HG03432 (cell line): ENCODE data around the gene SCN2B.

Source experiments
- ATAC-seq: cut with Tn5 transposase; IDR thresholded peaks from one replicate; pipeline ENCODE4 v1.9.1; 2021; ENCODE audit warnings: mild to moderate bottlenecking, moderate library complexity; ENCODE audit not compliant: unreplicated experiment

SCN2B gene

DNA sequence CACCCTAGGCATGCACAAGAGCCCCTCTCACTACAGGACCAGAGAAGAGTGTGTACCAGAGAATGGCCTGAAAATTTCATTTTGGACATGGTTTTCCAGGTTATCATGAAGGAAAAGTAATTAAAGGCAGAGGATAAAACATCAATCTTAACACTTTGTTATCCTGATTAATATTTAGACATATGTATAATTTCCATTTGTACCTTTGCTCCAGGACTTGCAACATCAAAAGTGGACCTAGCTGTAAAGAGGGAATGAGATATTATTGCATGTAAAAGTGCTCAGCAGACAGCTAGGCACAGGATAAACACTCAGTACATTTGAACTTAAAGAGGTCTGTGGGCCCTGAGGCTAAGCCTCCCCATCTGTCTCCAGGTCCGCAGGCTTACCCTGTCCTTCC lies 21.8 kb downstream of the SCN2B start:
- no peak for ATAC-seq

DNA sequence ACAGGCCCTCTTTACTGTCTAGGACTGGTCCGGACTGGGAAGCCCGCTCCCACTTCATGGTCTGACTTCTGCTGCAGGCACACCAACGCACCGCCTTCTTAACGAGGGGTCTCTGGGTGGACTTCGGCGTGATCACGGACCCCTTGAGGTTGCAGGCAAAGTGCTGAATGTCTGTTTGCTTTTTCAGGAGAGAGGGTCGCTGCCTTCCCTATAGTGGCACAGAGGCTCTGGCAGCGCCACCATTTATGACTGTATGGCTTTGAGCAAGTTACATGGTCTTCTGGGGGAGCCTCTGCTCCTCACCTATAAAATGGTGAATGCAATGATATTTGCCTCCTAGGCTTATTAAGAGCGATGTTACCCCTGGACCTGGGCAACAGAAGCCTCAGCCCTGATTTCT lies 22.5 kb downstream of the SCN2B start:
- ATAC-seq: no peak

DNA sequence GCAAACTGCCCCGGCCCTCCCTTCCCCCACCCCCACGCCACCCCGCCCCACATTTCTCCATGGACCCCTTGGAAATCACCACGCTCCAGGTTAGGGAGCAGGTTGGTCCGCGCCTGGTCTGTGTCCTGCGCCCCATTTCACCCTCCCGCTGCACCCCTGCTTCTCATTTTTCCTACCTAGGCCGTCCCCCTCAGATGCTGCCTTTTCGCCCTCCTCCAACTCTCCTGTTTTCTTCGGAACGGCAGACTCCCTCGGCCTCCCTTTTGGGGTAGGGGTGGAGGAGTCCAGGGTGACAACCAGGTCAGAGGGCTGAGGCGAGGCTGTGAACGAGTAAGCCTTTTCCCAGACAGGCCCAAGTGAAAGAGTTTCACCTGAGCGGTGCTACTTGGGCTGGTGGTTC lies 22.9 kb downstream of the SCN2B start:
- ATAC-seq: no peak

DNA sequence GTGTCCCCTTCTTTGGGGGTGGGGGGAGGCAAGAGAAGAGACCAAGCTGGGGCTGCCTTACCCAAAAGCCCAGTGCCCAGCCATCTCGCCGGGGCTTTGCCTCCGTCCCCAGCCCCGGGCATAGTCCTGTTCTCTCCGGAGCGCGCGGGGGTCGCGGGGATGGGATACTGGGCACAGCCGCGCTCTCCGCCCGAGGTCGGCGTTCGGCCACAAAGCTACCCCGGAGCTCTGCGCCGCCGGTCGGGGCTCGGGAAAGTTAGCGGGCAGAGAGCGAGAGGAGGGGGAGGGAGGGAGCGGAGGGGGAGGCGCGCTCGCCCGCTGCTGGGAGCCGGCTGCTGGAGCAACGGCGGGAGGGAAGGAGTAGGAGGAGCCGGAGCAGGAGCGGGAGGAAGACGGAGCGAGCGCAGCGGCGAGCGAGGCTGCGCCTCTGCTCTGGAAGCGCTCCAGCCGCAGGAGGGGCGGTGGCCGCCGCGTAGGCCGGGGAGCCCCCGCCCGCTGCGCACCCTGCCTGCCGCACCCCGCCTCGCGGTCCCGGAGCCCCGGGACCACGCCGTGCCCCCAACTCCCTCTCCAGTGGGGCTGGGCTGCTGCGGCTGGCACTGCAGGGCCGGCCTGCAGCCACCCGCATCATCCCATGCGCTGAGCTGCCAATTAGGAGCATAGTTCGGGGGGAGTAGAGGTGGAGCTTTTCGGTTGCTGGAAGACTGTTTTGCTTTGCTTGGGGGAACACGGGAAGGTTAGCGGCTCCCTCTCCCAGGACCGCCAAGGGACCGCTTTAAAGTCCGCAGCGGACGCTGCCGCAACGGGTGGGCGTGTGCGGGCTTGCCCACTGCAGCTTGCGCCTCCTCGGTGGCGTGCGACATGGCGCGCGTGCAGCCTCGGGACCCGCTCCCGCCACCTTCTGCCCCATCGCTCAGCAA lies 23.6 kb downstream of the SCN2B start, which contains the start of gene SCN4B:
TSS of gene SCN4B (minus strand) at position 272 of the 920 bp plus-strand sequence. CDS start at position 122, 150 bp downstream.
- no peak for ATAC-seq

DNA sequence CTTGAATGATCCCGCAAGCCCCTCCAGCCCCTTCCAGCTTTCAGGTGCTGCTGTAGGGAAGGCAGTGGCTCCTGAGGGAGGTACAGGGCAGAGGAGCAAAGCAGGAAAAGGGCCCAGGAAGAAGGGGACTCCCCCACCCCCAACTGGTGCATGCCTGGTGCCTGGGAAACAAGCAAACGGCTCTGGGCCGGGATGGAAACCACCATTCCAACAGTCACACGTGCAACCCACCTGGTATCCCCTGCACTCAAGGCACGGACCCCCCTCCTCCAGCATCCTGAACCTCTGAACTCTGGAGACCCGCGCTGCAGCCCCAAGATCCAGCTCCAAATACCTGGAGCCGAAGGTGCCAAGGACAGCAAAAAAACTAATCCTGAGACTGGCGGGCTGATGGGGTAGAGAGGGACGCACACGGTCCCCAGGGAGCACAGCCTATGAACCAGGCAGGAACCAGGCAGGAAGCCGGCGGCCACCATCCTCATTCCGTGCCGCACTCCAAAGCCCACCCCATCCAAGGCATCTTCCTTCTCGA lies 24.4 kb downstream of the SCN2B start:
- no peak for ATAC-seq

DNA sequence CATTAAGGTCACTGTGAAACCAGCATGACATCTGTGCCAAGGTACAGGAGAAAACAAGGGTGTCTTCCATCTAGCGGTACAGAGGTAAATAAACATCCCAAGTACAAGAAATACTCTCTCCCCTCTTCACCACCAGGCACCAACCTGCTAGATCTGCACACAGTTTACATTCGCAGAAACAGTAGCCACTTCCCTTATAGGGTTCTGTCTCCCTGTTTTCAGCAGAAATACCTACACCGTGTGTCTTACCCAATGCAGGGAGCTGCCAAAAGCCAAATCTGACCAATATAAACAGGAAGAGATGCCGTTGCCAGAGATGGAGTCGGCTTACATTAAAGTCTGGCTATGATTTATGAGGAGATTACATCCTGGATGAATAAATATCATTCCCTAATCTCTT lies 25.0 kb downstream of the SCN2B start:
- ATAC-seq: no peak

DNA sequence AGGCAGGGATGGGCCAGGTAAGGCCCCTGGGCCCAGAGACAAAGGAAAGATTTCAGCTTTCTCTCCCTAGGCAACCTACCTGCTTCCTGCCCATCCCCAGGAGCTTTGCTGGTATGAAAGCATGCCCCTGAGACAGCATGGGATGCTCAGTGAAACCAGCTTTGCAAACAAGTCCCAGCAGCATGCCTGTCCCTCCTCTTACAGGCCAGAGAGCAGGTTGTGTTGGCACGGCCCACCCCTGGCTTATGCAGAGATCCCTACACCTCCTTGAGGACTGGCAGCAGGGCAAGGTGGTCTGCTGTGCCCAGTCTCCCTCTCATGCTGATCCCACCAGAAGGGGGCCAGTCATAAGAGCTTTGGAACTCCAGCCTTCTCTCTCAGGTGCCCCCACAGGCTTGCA lies 26.9 kb downstream of the SCN2B start:
- ATAC-seq: no peak

DNA sequence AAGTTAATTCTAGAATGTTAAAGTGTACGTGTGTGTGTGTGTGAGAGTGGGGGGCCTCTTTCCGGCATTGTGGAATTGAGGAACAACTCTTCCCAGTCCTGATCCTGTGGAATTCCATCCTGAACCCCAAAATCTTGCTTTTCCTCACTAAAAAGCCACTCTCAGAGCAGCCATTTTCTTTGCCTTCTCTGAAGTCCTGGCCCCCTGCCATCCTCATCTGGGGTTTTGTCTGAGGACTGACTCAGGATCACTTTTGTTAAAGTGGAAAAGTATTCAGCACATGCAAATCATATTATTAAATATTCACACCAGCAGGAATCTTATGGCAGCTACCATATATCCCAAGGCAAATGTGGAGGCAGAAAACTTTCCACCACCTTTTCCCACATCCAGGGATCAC lies 27.6 kb downstream of the SCN2B start:
- ATAC-seq: no peak

DNA sequence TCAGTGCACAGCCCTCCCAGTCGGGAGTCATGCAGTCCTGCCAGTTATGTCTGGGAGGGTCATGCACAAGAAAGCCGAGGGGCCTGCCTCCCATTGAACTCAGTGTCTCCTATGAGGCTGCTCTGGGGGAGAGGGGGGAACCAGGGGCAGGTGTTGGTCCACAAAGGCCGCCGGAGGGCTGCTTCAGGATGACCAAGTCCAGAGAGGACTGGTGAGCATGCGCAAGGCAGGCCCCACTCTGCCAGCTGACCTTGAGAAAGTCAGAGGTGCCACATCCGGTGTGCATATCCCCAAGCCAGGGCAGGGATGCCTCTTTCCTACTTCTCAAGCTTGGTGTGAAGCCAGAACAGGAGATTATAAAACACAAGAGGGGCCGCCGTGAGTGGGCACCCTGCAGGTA lies 28.2 kb downstream of the SCN2B start:
- ATAC-seq: no peak

DNA sequence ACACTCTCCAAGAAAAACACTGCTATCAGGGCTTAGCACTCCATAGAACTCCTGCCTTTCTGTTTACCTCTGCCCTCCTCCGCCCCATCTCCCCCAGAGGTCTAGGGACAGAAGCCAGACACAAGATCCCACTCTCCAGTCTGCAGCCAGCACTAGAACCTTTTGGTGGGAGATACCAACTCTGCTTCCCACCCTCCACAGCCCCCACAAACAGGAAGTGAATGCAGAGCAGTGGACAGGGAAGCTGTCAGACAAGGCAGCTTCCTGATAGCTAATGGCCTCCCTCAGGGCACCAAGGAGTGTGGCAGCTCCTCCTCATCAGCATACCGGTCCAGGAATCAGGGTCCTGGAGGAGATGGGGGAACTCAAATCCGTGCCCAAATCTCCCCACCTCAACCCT lies 28.9 kb downstream of the SCN2B start:
- ATAC-seq: no peak

DNA sequence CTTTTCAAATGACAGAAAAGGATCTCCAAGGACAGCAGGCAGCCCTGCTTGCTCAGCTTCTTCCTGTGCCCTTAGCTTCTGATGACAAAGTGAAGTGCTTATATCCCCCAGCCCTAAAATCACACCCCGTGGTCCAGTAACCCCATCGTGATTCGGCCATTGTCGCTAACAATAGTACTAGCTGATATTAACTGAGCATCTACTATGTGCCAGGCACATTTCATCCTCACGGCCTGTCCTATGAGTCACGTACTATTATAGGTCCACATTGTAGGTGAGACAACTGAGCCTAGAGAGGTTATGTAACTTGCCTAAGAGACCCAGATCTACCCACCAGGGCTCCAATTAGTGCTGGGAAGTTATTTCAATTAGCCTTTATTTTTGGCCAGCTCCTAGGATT lies 29.9 kb downstream of the SCN2B start:
- no peak for ATAC-seq

DNA sequence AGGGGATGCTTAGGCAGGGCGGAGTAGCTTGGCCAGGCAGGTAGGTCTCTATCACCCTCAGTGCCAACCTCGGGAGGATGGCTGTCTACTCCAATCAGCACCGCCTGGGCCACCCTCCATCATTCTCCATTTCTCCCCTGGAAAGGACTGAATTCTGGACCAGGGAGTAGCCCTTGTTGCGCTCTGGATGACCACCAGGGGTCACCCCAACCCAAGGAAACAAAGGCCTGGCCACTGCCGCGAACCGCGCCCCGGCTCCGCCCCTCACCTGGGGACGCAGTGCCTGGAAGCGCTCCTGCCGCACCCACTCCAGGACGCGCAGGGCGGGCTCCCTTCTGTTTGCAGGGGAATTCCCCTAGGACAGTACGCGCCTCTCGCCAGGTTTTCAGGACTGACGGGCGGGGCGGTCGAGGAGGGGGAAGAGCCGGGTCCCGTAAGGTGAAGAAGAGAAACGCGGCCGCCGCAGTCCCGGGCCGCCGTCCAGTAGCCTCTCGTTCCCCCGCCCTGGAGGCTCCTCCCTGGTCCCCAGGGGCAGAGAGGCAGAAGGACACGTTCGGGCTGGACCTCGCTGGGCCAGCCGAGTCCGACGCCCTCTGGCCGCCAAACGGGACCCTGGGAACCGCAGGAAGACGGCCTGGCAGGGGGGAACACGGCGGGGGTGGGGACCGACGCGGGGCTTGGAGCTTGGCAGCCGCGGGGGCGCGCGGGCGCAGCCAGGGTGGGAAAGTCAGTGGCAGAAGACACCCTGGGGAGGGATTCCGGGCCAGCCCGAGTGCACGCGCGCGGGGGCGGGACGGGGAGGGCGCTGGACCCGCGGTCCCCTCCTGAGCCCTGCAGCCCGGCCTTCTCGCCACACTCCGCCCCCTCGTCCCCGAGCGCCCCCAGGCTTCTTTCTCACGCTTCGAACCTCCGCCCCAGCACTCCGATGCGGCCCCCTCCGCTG lies 30.9 kb downstream of the SCN2B start:
- peak; percentile 85 for ATAC-seq

DNA sequence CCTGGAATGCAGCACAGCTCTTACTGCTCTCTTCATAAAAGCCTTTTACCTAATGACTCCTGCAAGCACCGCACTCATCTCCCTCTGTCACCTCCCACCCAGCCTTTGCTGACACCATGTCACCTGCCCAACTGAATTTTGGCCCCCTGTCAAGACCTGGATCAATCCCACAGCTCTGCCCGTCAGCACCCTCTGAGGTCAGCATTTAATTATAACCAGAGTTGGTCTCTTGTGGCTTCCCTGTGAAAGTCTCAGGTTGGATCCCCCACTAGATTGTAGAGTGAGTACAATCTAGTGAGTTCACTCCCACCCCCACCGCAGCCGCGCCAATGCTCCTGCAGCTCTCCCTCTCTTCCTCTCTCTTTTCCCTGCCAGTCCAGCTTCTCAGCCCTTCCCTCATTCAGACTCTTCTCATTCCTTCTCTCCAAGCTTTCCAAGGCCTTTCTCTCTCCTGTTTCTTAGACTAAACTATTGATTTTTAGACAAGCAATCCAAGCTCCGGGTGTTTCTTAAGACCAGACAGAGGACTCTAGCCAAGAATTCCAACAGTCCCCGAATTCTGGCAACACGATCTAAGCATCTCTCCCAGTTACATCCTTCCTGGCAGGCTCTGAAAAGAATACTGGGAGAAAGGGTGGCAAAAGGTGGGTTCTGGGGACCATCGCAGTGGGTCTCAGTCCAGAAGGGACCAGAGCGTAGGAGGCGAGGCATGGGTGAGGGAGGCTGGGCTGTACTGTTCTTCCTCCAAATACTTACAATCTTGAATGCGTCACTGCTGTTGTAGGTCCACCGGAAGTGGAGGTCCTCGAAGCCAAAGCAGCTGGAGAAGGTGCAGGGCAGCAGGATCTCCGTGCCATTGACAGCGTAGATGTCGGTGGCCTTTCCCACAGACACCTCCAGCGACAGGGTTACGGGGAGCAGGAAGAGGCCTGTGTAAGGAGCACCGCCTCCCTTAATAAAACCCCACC lies 31.9 kb downstream of the SCN2B start:
- no peak for ATAC-seq

DNA sequence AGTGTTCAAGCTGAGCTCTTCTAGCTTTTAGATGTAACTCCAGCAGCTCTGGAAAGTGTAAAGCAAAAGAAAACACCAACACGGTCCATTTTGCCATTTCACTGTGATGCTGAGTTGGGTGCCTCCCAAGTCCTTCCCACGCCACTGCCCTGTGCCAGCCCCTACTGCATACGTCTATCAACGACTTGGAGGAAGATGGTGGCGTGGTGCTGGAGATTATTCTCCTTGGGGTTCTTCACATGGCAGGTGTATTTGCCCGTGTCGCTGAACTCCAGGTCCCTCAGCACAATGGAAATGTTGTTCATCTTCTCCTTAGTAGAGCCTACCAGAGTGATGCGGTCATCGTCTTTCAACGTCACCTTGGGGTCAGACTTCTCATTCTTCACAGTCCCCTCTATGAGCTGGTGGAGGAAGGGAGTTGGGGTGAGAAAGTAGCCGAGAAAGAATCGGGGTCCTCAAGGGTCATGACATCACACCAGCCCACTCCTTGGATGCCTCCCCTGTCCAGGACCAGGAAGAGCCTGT lies 32.7 kb downstream of the SCN2B start:
- no peak for ATAC-seq

DNA sequence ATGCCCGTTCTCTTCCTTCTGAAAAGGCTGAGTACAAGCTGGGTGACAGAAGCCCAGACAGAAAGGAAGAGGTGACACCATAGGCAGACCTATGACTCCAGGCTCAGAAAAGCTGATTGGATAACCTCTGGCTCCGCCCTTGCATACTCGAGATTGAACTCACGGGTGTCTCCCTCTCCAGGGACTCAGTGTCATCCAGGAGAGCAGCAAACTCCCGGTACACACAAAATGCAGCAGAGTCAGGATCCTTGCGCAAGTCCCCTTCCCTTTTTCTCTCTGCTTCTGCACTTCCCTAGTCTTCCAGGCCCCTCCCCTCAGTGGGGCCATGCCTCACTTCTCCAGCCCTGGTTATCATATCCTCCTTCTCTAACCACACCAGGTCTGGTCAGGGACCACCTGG lies 33.6 kb downstream of the SCN2B start:
- no peak for ATAC-seq

DNA sequence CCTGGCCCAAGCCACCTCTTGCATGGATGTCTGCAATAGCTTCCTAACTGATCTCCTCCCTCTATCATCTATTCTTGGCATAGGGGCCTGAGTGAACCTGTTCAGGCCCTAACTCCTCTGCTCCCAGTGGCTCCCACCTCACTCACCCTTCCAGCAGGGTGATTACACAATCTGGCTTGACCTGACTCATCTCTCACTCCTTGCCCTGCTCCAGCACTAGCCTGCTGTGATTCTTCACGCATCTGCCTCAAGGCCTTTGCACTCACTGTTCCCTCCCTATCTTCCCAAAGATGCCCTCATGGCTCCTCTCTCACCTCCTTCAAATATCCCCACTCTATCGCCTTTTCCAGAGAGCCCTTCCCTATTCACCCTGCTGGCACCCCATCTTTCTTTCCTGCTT lies 34.4 kb downstream of the SCN2B start:
- no peak for ATAC-seq

DNA sequence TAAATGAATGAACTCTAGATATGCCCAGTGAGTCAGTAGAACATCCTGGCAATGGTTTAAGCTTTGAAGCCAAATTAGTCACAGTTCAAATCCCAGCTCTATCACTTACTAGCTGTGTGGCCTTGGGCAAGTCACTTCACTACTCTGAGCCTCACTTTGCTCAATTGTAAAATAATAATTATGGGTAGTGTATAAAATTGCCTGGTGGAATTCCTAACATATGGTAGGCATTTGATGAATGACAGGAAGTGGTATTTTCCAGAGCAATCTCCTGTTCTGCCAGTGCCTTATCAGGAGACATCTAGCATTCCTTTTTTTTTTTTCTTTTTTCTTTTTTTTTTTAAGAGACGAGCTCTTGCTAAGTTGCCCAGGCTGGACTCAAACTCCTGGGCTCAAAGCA lies 36.9 kb downstream of the SCN2B start:
- no peak for ATAC-seq

DNA sequence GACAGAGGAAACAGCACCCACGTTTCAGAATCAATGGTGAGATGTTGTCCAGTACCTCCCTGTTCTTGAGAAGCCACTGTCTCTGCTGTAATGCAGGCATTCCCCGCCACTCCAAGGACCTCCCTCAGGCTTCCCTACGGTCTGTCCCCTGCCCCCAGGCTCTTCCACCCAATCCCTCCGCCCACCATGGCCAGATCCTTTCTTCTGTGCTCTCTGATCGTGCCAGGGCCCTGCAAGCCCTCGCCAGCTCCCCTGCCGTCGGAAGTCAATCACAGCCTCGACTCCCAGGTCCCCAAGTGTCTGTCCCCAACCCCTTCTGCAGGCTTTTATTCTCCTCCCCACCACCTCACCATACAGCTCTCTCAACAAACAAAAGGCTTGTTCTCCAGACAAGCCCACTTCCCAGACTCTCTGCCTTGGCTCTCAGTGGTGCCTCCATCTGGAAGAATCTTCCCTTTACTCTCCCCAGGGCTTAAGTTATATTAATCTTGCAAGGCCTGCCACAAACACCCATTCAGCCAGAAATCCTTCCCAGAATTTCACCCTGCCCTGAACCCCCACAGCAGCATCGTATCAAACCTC lies 37.5 kb downstream of the SCN2B start:
- no peak for ATAC-seq

DNA sequence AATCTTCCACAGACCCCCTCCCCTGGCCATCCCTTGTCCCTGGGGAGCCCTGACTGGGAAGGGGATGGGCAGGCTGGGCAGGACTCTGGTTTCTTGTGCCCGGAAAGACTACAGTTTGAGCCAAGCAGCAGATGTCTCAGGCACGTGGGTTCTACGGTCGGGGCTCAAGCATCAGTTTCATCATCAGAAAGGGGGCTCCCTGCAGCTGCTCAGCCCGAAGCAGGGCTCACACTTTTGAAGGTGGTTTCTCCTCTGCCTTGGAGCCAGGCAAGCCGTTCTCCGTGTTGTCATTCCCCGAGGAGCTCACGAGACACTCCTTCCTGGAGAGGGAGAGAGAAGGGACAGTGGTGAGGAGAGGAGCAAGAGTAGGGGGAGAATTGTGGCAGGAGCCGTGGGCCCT lies 39.6 kb downstream of the SCN2B start:
- ATAC-seq: no peak

DNA sequence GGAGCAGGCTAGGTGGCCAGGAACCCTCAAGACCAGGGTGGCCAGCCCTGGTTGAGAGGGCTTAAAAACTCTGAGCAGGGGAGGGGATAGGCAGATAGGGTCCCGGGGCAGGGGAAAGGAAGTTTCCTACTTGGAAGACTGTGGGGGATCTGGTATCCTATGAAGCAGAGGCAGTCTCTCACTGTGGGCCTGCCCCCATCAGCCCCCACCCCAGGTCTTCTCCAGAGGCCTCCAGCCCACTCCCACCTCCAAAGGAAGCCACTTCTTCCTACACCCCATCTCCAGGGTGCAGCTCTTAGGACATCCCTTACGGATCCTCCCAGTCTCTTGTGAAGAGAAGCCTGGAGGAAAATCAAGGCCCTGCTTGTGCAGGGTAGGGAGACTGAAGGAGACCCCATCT lies 40.1 kb downstream of the SCN2B start:
- ATAC-seq: no peak
